GM19043 (cell line): Measurements from ENCODE around the gene MBD5.
"Not testable (repeated sequence)": the region's sequence is repeated elsewhere in the genome, so short reads cannot be mapped to it uniquely, and the experiment has no call there.

Experiments
- ATAC-seq: cut with Tn5 transposase; IDR thresholded peaks from one replicate; pipeline ENCODE4 v1.9.1; 2021; ENCODE audit warnings: low read depth; ENCODE audit not compliant: unreplicated experiment

Gene MBD5

GRCh38 chr2:148021059-148021861 lies at the start of gene MBD5:
Gene MBD5, plus strand, starts transcription at chr2:148021091.
- ATAC-seq = peak; percentile 26

DNA sequence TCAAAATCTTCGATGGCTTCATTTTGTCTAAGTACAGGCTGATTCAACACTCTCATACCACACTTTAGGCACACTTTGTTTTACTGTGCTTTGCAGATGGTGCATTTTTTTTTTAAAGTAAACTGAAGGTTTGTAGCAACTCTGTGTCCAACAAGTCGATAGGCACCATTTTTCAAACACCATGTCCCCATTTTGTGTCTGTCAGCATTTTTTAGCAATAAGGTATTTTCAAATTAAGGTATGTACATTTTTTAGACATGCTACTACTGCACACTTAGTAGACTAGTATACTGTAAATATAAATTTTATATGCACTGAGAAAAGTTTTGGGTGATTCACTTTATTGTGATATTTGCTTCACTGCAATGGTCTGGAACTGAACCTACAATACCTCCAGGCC lies 44.8 kb upstream of the MBD5 start:
- no peak for ATAC-seq

DNA sequence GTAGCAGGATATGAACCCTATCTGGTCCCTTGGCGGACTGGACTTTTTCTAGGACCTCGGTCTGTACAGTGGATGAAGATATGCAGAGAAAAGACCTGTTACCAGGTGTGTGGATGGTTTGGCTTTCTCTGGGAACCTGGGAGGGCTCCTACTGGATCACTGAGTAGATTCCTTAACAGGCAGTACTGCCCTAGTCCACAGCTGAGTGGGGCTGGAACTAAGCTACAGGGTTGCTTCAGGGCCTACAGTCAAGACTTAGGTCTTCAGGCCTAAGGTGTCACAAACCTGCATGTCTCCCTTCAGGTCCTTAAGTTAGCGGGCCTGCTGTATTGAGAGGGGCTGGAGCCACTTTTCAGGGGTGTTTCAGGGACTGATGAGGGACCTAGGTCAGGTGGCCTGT lies 43.2 kb upstream of the MBD5 start:
- ATAC-seq = no peak

DNA sequence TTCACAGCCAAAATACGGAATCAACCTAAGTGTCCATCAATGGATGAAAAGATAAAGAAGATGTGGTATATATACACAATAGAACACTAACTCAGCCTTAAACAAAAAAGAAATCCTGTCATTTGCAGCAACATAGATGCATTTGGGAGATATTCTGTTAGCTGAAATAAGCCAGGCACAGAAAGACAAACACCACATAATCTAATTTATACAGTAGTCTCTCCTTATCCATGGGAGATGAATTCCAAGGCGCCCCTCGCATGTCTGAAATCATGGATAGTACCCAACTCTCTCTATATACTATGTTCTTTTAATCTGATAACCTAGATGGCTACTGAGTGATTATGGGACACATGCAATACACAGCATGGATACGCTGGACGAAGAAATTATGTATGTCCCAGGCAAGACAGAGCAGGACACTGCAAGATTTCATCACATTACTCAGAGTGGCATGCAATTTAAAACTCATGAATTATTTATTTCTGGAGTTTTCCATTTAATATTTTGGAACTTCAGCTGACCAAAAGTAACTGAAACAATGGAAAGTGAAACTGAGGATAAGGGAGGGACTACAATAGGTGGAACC lies 39.9 kb upstream of the MBD5 start:
- no peak for ATAC-seq

- no peak for ATAC-seq
These were observed 31.8 kb upstream of the MBD5 start for GRCh38 chr2:147989102-147989501.

DNA sequence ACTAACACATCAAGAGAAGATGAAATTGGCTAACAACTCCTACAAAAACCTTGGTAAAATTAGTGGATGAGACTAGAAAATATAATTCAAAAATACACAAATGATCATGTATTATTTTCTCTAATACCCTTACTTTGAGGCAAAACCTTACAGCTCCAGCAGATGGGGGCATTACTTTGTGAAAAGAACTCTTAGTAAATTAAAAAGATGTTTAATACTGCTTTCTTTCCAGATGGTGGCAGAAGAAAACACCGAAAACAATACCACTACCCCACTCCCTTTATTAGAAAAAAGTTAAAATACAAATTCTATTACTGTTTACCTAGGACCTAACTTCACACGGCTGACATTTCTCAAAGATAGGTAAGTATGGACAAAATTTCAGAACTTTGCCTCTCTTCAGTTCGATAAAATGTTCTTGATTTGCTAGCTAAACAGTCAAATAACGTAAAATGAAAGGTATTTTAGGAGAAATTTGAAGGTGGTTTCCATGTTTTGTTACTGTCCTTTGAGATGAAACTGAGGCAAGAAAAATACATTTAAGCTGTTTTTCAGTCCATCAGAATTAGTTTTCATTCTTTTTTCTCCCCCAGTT lies 31.0 kb upstream of the MBD5 start:
- ATAC-seq = peak; percentile 69

DNA sequence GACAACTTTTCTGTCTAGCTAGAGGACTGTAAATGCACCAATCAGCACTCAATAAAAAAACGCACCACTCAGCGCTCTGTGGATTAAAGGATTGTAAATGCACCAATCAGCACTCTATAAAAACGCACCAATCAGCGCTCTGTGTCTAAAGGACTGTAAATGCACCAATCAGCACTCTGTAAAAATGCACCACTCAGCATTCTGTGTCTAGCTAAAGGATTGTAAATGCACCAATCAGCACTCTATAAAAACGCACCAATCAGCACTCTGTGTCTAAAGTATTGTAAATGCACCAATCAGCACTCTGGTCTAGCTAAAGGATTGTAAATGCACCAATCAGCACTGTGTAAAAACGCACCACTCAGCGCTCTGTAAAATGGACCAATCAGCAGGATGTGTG lies 25.9 kb upstream of the MBD5 start:
- not testable (repeated sequence) for ATAC-seq

DNA sequence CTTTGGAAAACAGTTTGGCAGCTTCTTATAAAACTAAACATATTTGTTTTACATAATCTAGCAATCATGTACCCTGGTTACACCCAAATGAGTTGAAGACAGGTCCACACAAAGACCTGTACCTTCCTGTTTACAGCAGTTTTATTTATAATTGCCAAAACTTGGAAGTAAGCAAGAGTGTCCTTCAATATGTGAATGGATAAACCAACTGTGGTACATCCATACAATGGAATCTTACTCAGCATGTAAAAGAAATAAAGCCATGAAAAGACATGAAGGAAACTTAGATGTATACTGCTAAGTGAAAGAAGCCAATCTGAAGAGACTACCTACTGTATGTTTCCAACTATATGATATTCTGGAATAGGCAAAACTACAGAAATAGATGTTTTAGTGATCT lies 24.1 kb upstream of the MBD5 start:
- ATAC-seq = no peak

GRCh38 chr2:147998203-147998602 lies 22.7 kb upstream of the MBD5 start:
- ATAC-seq = no peak

DNA sequence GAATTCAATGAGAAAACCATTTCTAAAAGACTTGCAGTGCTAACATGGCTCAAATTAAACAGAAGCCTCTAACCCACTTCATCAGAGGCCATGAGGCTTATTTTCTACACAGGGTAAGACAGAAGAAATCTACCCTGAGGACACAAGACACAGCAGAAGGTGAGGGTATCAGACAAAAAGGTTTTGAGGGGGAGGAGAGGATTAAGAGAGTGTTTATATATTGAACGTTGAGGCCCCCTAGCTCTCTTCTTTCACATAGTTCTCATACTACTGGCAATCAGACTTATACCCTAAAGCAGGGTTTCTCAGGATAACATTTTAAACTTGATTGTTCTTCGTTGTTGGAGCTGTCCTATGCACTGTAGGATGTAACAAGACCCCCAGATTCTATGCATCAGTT lies 21.8 kb upstream of the MBD5 start:
- no peak for ATAC-seq

GRCh38 chr2:148000095-148000494 lies 20.8 kb upstream of the MBD5 start:
- ATAC-seq = no peak

DNA sequence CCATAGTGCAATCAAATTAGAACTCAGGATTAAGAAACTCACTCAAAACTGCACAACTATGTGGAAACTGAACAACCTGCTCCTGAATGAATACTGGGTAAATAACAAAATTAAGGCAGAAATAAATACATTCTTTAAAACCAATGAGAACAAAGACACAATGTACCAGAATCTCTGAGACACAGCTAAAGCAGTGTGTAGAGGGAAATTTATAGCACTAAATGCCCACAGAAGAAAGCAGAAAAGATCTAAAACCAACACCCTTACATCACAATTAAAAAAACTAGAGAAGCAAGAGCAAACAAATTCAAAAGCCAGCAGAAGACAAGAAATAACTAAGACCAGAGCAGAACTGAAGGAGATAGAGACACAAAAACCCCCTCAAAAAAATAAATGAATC lies 18.5 kb upstream of the MBD5 start:
- ATAC-seq = not testable (repeated sequence)

GRCh38 chr2:148006249-148007007 lies 14.5 kb upstream of the MBD5 start:
- no peak for ATAC-seq

DNA sequence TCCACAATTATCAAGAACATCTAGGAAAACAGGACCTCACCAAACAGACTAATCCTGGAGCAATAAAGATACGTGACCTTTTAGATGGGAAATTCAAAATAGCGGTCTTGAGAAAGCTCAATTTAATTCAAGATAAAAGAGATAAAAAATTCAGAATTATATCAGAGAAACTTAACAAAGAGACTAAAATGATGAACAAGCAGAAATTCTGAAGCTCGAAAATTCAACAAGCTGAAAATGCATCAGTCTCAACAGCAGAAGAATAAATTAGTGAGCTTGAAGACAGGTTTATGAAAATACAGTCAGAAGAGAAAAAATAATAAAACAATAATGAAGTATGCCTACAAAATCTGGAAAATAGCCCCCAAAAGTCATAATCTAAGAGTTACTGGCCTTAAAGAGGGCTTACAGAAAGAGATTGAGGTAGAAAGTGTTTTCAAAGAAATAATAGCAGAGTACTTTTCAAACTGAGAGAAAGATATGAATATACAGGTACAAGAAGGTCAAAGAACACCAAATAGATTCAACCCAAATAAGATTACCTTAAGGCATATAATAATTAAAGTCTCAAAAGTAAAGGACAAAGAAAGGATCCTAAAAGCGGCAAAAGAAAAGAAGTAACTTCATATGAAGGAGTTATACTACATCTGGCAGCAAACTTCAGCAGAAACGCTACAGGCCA lies 13.5 kb upstream of the MBD5 start:
- ATAC-seq = no peak

- ATAC-seq = not testable (repeated sequence)
These were observed 12.5 kb upstream of the MBD5 start for GRCh38 chr2:148008411-148008810.

DNA sequence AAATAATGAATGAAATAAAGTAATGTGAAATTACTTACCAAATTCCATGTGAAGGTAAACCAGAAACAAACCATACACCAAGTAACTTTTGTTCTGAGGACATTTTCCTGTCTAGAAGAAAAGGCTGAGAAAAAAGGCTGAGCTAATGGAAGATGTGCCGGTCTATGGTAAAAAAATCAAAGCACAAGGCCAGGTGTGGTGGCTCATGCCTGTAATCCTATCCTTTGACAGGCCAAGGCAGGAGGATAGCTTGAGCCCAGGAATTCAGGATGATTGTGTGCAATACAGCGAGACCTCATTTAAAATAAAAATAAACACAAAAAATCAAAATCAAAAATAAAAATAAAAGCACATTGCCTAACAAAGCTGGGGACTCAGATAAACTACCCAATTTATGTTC lies 7.0 kb upstream of the MBD5 start:
- no peak for ATAC-seq

DNA sequence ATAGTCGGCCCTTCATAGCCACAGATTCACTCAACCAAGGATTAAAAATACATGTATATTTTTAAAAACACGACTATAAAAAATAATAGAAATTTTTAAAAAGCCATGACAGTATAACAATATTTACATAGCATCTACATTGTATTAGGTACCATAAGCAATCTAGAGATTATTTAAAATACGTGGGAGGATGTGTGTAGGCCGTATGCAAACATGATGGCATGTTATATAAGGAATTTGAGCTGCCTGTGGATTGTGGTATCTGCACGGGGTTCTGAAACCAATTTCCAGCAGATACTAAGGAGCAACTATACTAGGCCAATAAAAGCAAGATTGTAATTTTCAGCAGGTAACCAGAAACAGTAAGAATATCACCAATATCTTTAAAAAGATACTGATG lies 6.3 kb upstream of the MBD5 start:
- ATAC-seq = no peak

DNA sequence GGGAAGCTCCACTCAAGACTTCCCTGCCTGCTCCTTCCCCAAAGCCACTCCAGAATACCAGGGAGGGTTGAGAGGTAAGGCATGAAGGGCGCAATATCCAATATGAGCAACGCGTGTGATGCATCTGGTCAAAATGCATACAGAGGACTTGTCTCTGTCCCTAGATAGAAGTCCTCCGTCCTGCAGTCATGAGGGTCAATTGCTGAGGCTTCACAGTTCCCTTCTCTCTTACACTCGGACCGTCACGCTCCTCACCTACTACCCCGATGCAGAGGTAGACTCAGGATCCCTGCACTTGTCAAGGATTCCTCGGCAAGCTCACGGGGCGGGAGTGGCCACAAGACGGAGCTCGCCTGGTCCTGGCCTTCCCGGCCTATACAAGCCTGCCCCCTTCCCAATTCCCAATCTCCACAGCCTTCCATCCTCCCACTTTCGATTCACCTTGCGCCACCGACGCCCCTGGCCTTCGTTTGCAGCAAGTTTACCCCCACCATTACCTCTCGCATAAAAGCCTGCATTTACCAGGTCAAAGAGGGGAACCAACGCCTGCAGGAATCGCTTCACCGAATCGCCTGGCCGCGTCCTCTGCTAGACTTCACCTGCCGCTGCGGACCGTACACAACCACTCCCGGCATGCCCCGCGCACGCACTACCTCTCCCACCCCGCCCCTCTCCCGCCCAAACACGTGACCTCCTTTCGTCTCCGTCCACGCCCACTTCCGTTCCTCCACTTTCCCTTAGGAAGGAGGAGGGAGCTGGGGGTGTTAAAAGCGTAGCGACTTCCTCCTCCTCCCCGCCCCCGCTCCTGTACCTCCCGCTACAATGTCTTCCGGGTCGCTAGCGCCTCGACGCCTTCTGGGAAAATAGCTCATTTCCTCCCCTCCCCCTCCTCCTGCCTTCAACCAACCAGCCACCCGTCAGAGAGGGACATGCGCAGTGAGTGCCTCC lies 506 bp upstream of the MBD5 start, which contains the start of gene ORC4:
TSS of gene ORC4 (minus strand) at position 627 of the 948 bp plus-strand sequence. CDS start 44,779 bp downstream, outside the sequence.
- ATAC-seq = peak; percentile 73

GRCh38 chr2:148021886-148022285 lies 995 bp downstream of the MBD5 start:
- no peak for ATAC-seq
